Neural cell (in vitro differentiated cells): ENCODE results near the gene HSF5. TPM values are rescaled to one million over a fixed set of nuclear protein-coding genes. Genes with fewer than 3 reads are reported as not detected.

Experiments used
- H2AFZ ChIP-seq: fragments of 200-600, 300-800 bp; sonication (generic), shearing (Covaris generic); 2 replicates; pipeline ENCODE4 v1.6.0; 2014; ENCODE audit warnings: low read depth, mild to moderate bottlenecking, antibody characterized with exemption, low read length, moderate library complexity
- H3F3A ChIP-seq: fragments of 200-600 bp; shearing (Covaris generic); 2 replicates; pipeline ENCODE4 v1.6.1; 2016; ENCODE audit warnings: mild to moderate bottlenecking, moderate library complexity, mixed read lengths, antibody characterized with exemption, low read length; ENCODE audit not compliant: insufficient read depth, poor library complexity, severe bottlenecking
- H3K27ac ChIP-seq: fragments of 200-600, 300-800 bp; sonication (generic), shearing (Covaris generic); 2 replicates; pipeline ENCODE4 v1.5.1; 2014; ENCODE audit warnings: mild to moderate bottlenecking, low read length, moderate library complexity
- H3K27me3 ChIP-seq: fragments of 300-800, 200-600 bp; sonication (generic), shearing (Covaris generic); 2 replicates; pipeline ENCODE4 v1.6.0; 2014; ENCODE audit warnings: mild to moderate bottlenecking, low read depth, low read length, moderate library complexity; ENCODE audit not compliant: insufficient read depth
- H3K36me3 ChIP-seq: fragments of 300-800, 200-600 bp; sonication (generic), shearing (Covaris generic); 2 replicates; pipeline ENCODE4 v1.5.1; 2014; ENCODE audit warnings: mild to moderate bottlenecking, antibody characterized with exemption, low read length, moderate library complexity; ENCODE audit not compliant: insufficient read depth
- H3K4me2 ChIP-seq: fragments of 300-800, 200-600 bp; sonication (generic), shearing (Covaris generic); 2 replicates; pipeline ENCODE4 v1.6.0; 2014; ENCODE audit warnings: mild to moderate bottlenecking, low read length
- H3K4me3 ChIP-seq: fragments of 300-800, 200-600 bp; sonication (generic), shearing (Covaris generic); 2 replicates; pipeline ENCODE4 v1.5.1; 2014; ENCODE audit warnings: mild to moderate bottlenecking, low read length, moderate library complexity
- H3K79me2 ChIP-seq: fragments of 200-600 bp; shearing (Covaris generic); replicated peaks from 2 replicates; pipeline ENCODE4 v1.6.0; 2014; ENCODE audit warnings: mild to moderate bottlenecking, low read length, moderate library complexity; ENCODE audit not compliant: insufficient read depth
- H3K9ac ChIP-seq: fragments of 300-800, 200-600 bp; sonication (generic), shearing (Covaris generic); 2 replicates; pipeline ENCODE4 v1.6.1; 2016; ENCODE audit warnings: mild to moderate bottlenecking, low read length, mixed read lengths
- H3K9me2 ChIP-seq: fragments of 200-600 bp; shearing (Covaris generic); 2 replicates; pipeline ENCODE4 v1.6.1; 2016; ENCODE audit warnings: mild to moderate bottlenecking, low read length, mixed read lengths; ENCODE audit not compliant: insufficient read depth
- H3K9me3 ChIP-seq: fragments of 200-600, 300-800 bp; sonication (generic), shearing (Covaris generic); 2 replicates; pipeline ENCODE4 v1.6.1; 2016; ENCODE audit warnings: mild to moderate bottlenecking, mixed run types, low read length, moderate library complexity, mixed read lengths
- H4K20me1 ChIP-seq: fragments of 200-600 bp; shearing (Covaris generic); 2 replicates; pipeline ENCODE4 v1.6.1; 2016; ENCODE audit warnings: mild to moderate bottlenecking, mixed run types; ENCODE audit not compliant: insufficient read depth
- EP300 ChIP-seq: fragments of 450-650 bp; conservative IDR thresholded peaks from 2 replicates; pipeline ENCODE4 v1.6.1; 2014; ENCODE audit warnings: antibody characterized with exemption, mild to moderate bottlenecking, moderate library complexity; ENCODE audit not compliant: poor library complexity, severe bottlenecking
- EZH2 ChIP-seq: fragments of 200-600, 300-800 bp; shearing (Covaris generic), sonication (generic); IDR thresholded peaks from 2 replicates; pipeline ENCODE4 v1.6.1; 2014; ENCODE audit warnings: antibody characterized with exemption, low read length, borderline replicate concordance, mild to moderate bottlenecking; ENCODE audit not compliant: insufficient read depth, poor library complexity, severe bottlenecking
- MXI1 ChIP-seq: fragments of 450-650 bp; conservative IDR thresholded peaks from 2 replicates; pipeline ENCODE4 v1.6.1; 2014; ENCODE audit warnings: antibody characterized with exemption, mild to moderate bottlenecking; ENCODE audit not compliant: poor library complexity, severe bottlenecking
- POLR2AphosphoS5 ChIP-seq: IDR thresholded peaks from 2 replicates; pipeline ENCODE4 v1.6.1; 2012
- RAD21 ChIP-seq: fragments of 450-650 bp; conservative IDR thresholded peaks from 2 replicates; pipeline ENCODE4 v1.6.1; 2014; ENCODE audit warnings: antibody characterized with exemption, mild to moderate bottlenecking, moderate library complexity
- SMC3 ChIP-seq: fragments of 450-650 bp; conservative IDR thresholded peaks from 2 replicates; pipeline ENCODE4 v1.6.1; 2014; ENCODE audit warnings: antibody characterized with exemption, mild to moderate bottlenecking, moderate library complexity; ENCODE audit not compliant: poor library complexity
- TAF1 ChIP-seq: IDR thresholded peaks from 2 replicates; pipeline ENCODE4 v1.6.1; 2012; ENCODE audit warnings: low read depth
- polyA plus RNA-seq: library from polyadenylated mRNA; depleted of rRNA; stranded (reverse); fragments of >200 nt; gene quantifications from 2 replicates; pipeline ENCODE4 v1.2.3, GENCODE V29; 2014
- TF ChIP-seq, protein P1 (sequence below): fragments of 450-650 bp; IDR thresholded peaks from 2 replicates; pipeline ENCODE4 v1.5.1; 2014; ENCODE audit warnings: antibody characterized with exemption, mild to moderate bottlenecking, moderate library complexity; ENCODE audit not compliant: poor library complexity, severe bottlenecking
- TF ChIP-seq, protein P2 (sequence below): IDR thresholded peaks from 2 replicates; pipeline ENCODE4 v1.6.1; 2012; ENCODE audit warnings: borderline replicate concordance

HSF5 gene
- polyA plus RNA-seq, 1 donor from 2014 or later = 0.21 TPM

DNA sequence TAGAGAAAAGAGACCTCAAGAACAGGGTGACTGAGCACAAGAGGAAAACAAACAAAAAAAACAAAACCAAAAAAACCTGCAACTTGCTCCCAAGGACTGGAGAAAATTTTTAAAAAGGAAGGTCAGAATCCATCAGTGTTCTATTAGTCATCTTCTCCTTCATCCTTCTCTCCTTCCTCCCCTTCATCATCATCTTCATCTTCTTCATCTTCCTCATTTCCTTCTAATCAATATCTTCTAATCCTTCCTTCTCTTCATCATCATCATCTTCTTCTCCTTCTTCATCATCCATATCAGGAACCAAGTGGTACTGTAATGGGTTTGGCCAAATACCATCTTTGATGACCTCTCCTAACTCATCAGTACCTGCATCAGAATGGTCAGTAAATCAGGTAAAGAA lies 12.2 kb downstream of the HSF5 start:
- Histone ChIP-seq H4K20me1 (no peaks in the 10 kb centered on the region), H3K27ac (no peak overlapping the region), H3K79me2 (no peaks in the 10 kb centered on the region), H3K9ac (no peak overlapping the region), H3F3A (no peaks in the 10 kb centered on the region), H2AFZ (no peak overlapping the region), H3K4me2 (no peak overlapping the region), H3K9me3 (no peaks in the 10 kb centered on the region), H3K36me3 (no peaks in the 10 kb centered on the region), H3K27me3 (no peaks in the 10 kb centered on the region), H3K4me3 (no peak overlapping the region), H3K9me2 (no peaks in the 10 kb centered on the region)
- no peak for TF ChIP-seq EZH2
- no peak for TF ChIP-seq RAD21
- no peak for TF ChIP-seq SMC3
- TF ChIP-seq TAF1 = no peak
- no peak for TF ChIP-seq POLR2AphosphoS5
- TF ChIP-seq, protein P1, sequence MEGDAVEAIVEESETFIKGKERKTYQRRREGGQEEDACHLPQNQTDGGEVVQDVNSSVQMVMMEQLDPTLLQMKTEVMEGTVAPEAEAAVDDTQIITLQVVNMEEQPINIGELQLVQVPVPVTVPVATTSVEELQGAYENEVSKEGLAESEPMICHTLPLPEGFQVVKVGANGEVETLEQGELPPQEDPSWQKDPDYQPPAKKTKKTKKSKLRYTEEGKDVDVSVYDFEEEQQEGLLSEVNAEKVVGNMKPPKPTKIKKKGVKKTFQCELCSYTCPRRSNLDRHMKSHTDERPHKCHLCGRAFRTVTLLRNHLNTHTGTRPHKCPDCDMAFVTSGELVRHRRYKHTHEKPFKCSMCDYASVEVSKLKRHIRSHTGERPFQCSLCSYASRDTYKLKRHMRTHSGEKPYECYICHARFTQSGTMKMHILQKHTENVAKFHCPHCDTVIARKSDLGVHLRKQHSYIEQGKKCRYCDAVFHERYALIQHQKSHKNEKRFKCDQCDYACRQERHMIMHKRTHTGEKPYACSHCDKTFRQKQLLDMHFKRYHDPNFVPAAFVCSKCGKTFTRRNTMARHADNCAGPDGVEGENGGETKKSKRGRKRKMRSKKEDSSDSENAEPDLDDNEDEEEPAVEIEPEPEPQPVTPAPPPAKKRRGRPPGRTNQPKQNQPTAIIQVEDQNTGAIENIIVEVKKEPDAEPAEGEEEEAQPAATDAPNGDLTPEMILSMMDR = no peak
- TF ChIP-seq EP300 = no peak
- TF ChIP-seq MXI1 = no peak
- TF ChIP-seq, protein P2, sequence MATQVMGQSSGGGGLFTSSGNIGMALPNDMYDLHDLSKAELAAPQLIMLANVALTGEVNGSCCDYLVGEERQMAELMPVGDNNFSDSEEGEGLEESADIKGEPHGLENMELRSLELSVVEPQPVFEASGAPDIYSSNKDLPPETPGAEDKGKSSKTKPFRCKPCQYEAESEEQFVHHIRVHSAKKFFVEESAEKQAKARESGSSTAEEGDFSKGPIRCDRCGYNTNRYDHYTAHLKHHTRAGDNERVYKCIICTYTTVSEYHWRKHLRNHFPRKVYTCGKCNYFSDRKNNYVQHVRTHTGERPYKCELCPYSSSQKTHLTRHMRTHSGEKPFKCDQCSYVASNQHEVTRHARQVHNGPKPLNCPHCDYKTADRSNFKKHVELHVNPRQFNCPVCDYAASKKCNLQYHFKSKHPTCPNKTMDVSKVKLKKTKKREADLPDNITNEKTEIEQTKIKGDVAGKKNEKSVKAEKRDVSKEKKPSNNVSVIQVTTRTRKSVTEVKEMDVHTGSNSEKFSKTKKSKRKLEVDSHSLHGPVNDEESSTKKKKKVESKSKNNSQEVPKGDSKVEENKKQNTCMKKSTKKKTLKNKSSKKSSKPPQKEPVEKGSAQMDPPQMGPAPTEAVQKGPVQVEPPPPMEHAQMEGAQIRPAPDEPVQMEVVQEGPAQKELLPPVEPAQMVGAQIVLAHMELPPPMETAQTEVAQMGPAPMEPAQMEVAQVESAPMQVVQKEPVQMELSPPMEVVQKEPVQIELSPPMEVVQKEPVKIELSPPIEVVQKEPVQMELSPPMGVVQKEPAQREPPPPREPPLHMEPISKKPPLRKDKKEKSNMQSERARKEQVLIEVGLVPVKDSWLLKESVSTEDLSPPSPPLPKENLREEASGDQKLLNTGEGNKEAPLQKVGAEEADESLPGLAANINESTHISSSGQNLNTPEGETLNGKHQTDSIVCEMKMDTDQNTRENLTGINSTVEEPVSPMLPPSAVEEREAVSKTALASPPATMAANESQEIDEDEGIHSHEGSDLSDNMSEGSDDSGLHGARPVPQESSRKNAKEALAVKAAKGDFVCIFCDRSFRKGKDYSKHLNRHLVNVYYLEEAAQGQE = no peak

DNA sequence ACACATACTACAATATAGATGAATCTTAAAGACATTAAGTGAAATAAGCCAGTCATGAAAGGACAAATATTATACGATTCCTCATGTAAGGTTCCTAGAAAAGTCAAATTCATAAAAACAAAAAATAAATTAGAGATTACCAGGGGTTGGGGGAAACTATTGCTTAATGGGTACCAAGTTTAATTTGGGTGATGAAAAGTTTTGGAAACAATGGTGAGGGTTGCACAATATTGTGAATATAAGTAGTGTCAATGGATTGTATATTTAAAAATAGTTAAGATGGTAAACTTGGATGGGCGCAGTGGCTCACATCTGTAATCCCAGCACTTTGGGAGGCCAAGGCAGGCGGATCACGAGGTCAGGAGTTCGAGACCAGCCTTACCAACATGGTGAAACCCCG lies 17.9 kb downstream of the HSF5 start:
- TF ChIP-seq EP300 = no peak
- TF ChIP-seq POLR2AphosphoS5 = no peak
- TF ChIP-seq, protein P1 = no peak
- TF ChIP-seq RAD21 = no peak
- TF ChIP-seq EZH2 = no peak
- TF ChIP-seq MXI1 = no peak
- no peak overlapping the region for H3K9ac ChIP-seq
- H3K27me3 ChIP-seq = no peaks in the 10 kb centered on the region

More for the DNA sequence above, 17.9 kb downstream of the HSF5 start:
- H2AFZ ChIP-seq = no peak overlapping the region
- no peak overlapping the region for H3K4me2 ChIP-seq
- H3F3A ChIP-seq = no peaks in the 10 kb centered on the region
- no peaks in the 10 kb centered on the region for H4K20me1 ChIP-seq
- H3K9me3 ChIP-seq = no peaks in the 10 kb centered on the region
- H3K27ac ChIP-seq = no peak overlapping the region
- H3K9me2 ChIP-seq = no peaks in the 10 kb centered on the region
- no peak overlapping the region for H3K4me3 ChIP-seq
- no peaks in the 10 kb centered on the region for H3K79me2 ChIP-seq
- H3K36me3 ChIP-seq = no peaks in the 10 kb centered on the region
